Fibroblast of the aortic adventitia (primary cell): Measurements from ENCODE around the gene TMEM19. TPM values are rescaled to one million over a fixed set of nuclear protein-coding genes. Genes with fewer than 3 reads are reported as not detected.
"Not testable (repeated sequence)": the region's sequence is repeated elsewhere in the genome, so short reads cannot be mapped to it uniquely, and the experiment has no call there.

Experiments
- DNase-seq: peaks from one replicate; pipeline ENCODE4 v3.0.0-alpha.2; 2010; ENCODE audit warnings: low read depth
- H3K4me3 ChIP-seq: 2 replicates; pipeline ENCODE4 v1.5.1; 2011; ENCODE audit warnings: low read depth, mild to moderate bottlenecking, control low read depth, low read length, moderate library complexity
- total RNA-seq: library from RNA; depleted of rRNA; stranded (reverse); fragments of >200 nt; gene quantifications from 2 replicates; pipeline ENCODE4 v1.2.3, GENCODE V29; 2012; ENCODE audit warnings: low replicate concordance
- TF ChIP-seq, protein P1 (sequence below): IDR thresholded peaks from 2 replicates; pipeline ENCODE4 v1.5.1; 2011; ENCODE audit warnings: mild to moderate bottlenecking, low read length, control low read depth, inconsistent platforms; ENCODE audit not compliant: insufficient read depth

The TMEM19 gene
- total RNA-seq, 1 donor: 36.8 TPM

DNA sequence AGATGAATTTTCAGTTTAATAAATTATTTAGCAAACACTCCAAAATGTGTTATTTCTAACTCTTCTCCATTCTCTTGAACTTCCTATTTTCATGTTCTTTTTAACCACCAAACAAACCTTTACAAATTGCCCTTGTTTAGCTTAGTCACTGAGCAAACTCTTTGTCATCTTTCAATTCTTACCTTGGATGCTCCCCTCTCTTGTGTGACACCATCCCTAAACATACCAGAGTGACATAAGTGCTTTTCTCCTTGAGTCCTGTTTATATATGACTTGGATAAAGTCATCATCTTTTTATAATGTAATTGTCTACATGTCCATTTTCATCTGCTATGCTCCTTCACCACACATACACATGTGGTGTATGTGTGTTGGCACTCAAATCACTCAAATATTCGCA, 3.4 kb upstream of the TMEM19 start:
- TF ChIP-seq, protein P1, sequence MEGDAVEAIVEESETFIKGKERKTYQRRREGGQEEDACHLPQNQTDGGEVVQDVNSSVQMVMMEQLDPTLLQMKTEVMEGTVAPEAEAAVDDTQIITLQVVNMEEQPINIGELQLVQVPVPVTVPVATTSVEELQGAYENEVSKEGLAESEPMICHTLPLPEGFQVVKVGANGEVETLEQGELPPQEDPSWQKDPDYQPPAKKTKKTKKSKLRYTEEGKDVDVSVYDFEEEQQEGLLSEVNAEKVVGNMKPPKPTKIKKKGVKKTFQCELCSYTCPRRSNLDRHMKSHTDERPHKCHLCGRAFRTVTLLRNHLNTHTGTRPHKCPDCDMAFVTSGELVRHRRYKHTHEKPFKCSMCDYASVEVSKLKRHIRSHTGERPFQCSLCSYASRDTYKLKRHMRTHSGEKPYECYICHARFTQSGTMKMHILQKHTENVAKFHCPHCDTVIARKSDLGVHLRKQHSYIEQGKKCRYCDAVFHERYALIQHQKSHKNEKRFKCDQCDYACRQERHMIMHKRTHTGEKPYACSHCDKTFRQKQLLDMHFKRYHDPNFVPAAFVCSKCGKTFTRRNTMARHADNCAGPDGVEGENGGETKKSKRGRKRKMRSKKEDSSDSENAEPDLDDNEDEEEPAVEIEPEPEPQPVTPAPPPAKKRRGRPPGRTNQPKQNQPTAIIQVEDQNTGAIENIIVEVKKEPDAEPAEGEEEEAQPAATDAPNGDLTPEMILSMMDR: no peak
- DNase-seq: no peak
- H3K4me3 ChIP-seq: no peak overlapping the region

GRCh38 chr12:71683633-71684032, 2.2 kb upstream of the TMEM19 start:
- no peak overlapping the region for H3K4me3 ChIP-seq
- TF ChIP-seq, protein P1: no peak
- peak; percentile 51 for DNase-seq

GRCh38 chr12:71684081-71684480, 1.8 kb upstream of the TMEM19 start:
- TF ChIP-seq, protein P1: no peak
- no peak overlapping the region for H3K4me3 ChIP-seq
- no peak for DNase-seq

DNA sequence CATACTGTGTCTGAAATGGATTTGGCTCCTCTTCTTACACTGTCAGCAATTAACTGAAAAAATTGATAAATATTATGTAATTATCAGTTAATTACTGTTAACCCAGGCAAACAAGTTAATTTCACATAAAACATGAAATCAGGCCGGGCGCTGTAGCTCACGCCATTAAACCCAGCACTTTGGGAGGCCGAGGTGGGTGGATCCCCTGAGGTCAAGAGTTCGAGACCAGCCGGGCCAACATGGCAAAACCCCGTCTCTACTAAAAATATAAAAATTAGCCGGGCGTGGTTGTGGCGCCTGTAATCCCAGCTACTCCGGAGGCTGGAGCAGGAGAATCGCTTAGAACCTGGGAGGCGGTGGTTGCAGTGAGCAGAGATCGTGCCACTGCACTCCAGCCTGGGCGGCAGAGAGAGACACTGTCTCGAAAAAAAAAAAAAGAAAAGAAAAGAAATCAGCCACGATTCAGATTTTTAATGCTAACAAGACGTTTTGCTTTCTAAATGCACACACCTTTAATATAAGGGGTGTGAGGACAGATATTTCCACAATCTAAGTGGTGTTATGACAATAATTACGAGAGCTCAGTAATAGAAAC, 473 bp upstream of the TMEM19 start:
- DNase-seq: no peak
- TF ChIP-seq, protein P1: no peak
- peak overlapping the region; percentile 82 for H3K4me3 ChIP-seq

DNA sequence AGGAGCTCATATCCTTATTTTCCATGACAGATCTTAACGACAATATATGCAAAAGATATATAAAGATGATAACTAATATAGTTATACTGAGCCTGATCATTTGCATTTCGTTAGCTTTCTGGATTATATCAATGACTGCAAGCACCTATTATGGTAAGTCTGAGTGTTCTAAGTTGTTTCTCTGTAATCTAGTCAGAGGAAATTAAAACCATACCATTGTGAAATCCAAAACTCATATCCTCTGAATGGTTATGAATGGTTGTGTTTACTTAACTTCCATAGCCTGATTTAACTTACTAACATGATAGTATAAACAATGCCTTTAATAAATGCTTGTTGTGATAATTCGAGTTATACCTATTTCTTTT, 760 bp downstream of the TMEM19 start:
- DNase-seq: no peak
- peak overlapping the region; percentile 82 for H3K4me3 ChIP-seq
- TF ChIP-seq, protein P1: no peak

- not testable (repeated sequence) for DNase-seq
- H3K4me3 ChIP-seq: peak overlapping the region; percentile 82
Measured at GRCh38 chr12:71687172-71687571, 1.3 kb downstream of the TMEM19 start.

DNA sequence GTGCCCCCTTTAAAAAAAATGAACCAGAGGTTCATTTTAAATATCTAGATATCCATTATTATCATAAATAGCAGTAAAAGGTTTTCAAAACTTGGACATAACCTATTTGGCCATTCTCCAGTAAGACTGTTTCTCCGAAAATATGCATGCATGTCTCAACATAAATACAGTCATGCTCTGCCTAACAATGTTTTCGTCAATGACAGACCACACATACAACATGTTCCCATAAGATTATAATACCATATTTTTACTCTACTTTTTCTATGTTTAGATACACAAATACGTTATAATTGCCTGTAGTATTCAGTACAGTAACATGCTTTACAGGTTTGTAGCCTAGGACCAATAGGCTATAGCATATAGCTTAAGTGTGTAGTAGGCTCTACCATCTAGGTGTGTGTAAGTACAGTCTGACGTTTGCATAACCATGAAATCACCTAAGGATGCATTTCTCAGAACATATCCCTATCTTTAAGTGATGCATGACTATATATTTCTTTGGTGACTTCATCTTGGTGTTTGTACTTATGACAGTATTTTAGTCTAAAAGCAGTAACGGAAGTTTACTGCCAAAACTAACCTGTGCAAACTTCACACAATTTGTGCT, 3.2 kb downstream of the TMEM19 start:
- TF ChIP-seq, protein P1: no peak
- DNase-seq: no peak
- H3K4me3 ChIP-seq: no peak overlapping the region
